ENCODE data around the gene COX15. TPM values are rescaled to one million over a fixed set of nuclear protein-coding genes. Genes with fewer than 3 reads are reported as not detected.
"Not testable (repeated sequence)": the region's sequence is repeated elsewhere in the genome, so short reads cannot be mapped to it uniquely, and the experiment has no call there.

Gene COX15
- total RNA-seq, 2 experiments from 2014 or later, result 36.1 to 39.3 TPM

- no peak overlapping the region for H3K4me3 Mint-ChIP-seq
- H3K27me3 Mint-ChIP-seq (ENCODE audit: low read depth), result no peaks in the 10 kb centered on the region
- no peak overlapping the region for H3K27ac Mint-ChIP-seq
- H3K9me3 Mint-ChIP-seq (ENCODE audit: insufficient read depth), result peaks cover 24% of the 10 kb centered on the region
- DNase-seq (no peak), ATAC-seq (no peak)
- POLR2A ChIA-PET, result interaction anchor here (1.9 kb wide), 1 partner anchor 8 kb away, joined by 9 read pairs; the partner anchor contains the start of genes COX15 and CUTC
- H3K36me3 Mint-ChIP-seq (ENCODE audit: low read depth), result peaks cover 79% of the 10 kb centered on the region
- CTCF ChIA-PET, result interaction anchor here (2.6 kb wide), 1 partner anchor 8 kb away, joined by 15 read pairs; the partner anchor contains the start of genes COX15 and CUTC
- H3K4me1 Mint-ChIP-seq (ENCODE audit: low read depth), result peaks cover 9% of the 10 kb centered on the region
Measured at GRCh38 chr10:99740260-99740659, 8.3 kb upstream of the COX15 start.

- peaks cover 42% of the 10 kb centered on the region for H3K36me3 Mint-ChIP-seq (ENCODE audit: low read depth)
- DNase-seq; POLR2A ChIA-PET; ATAC-seq; H3K4me3 Mint-ChIP-seq; H3K27me3 Mint-ChIP-seq (ENCODE audit: low read depth); H3K27ac Mint-ChIP-seq; H3K9me3 Mint-ChIP-seq (ENCODE audit: insufficient read depth): not testable (repeated sequence)
- CTCF ChIA-PET, result interaction anchor here (1.7 kb wide), 1 partner anchor 298 kb away, joined by 5 read pairs; no protein-coding TSS in a partner anchor
- H3K4me1 Mint-ChIP-seq (ENCODE audit: low read depth), result peaks cover 29% of the 10 kb centered on the region
Measured at GRCh38 chr10:99734111-99734510, 2.2 kb upstream of the COX15 start.

GRCh38 chr10:99733366-99733765 lies 1.4 kb upstream of the COX15 start:
- DNase-seq (no peak), ATAC-seq (no peak)
- Mint-ChIP-seq H3K27ac (peak overlapping the region; percentile 25), H3K4me1 (ENCODE audit: low read depth) (peaks cover 29% of the 10 kb centered on the region), H3K36me3 (ENCODE audit: low read depth) (peaks cover 39% of the 10 kb centered on the region), H3K4me3 (peak overlapping the region; percentile 66), H3K9me3 (ENCODE audit: insufficient read depth) (peaks cover under 1% of the 10 kb centered on the region), H3K27me3 (ENCODE audit: low read depth) (no peaks in the 10 kb centered on the region)
- ChIA-PET POLR2A (interaction anchor here (3.4 kb wide), 1 partner anchor 114 kb away, joined by 16 read pairs; the partner anchor contains the start of gene SLC25A28), CTCF (interaction anchor here (0.9 to 2.8 kb wide), 11 partner anchors 8 to 313 kb away, joined by 3 to 15 read pairs (median 5); partner anchors contain the start of gene ENTPD7)

- no peaks in the 10 kb centered on the region for H3K27me3 Mint-ChIP-seq (ENCODE audit: low read depth)
- H3K4me3 Mint-ChIP-seq, result peak overlapping the region; percentile 100
- ChIA-PET CTCF (interaction anchor here (0.7 to 2.8 kb wide), 12 partner anchors 10 to 278 kb away, joined by 3 to 15 read pairs (median 4); partner anchors contain the start of genes DNMBP and ENTPD7), POLR2A (interaction anchor here (0.7 to 3.4 kb wide), 9 partner anchors 9 to 437 kb away, joined by 3 to 16 read pairs (median 4); partner anchors contain the start of genes DNMBP, ENTPD7 and SLC25A28)
- H3K36me3 Mint-ChIP-seq (ENCODE audit: low read depth), result peaks cover 36% of the 10 kb centered on the region
- DNase-seq (no peak), ATAC-seq (no peak)
- peak overlapping the region; percentile 99 for H3K27ac Mint-ChIP-seq
- peaks cover 26% of the 10 kb centered on the region for H3K4me1 Mint-ChIP-seq (ENCODE audit: low read depth)
- no peaks in the 10 kb centered on the region for H3K9me3 Mint-ChIP-seq (ENCODE audit: insufficient read depth)
Measured at GRCh38 chr10:99731306-99732032, 458 bp downstream of the COX15 start.

- CTCF ChIA-PET, result interaction anchor here (0.7 to 1.5 kb wide), 2 partner anchors 12 to 116 kb away, joined by 3 to 4 read pairs; no protein-coding TSS in a partner anchor
Measured at GRCh38 chr10:99730026-99730425, 1.9 kb downstream of the COX15 start.

GRCh38 chr10:99720387-99720786 lies 11.5 kb downstream of the COX15 start:
- Mint-ChIP-seq H3K9me3 (ENCODE audit: insufficient read depth) (no peaks in the 10 kb centered on the region), H3K27ac (no peak overlapping the region), H3K4me3 (no peak overlapping the region), H3K36me3 (ENCODE audit: low read depth) (peaks cover 53% of the 10 kb centered on the region), H3K27me3 (ENCODE audit: low read depth) (no peaks in the 10 kb centered on the region), H3K4me1 (ENCODE audit: low read depth) (no peaks in the 10 kb centered on the region)
- CTCF ChIA-PET, result interaction anchor here (1.2 kb wide), 1 partner anchor 16 kb away, joined by 3 read pairs; no protein-coding TSS in a partner anchor
- DNase-seq (no peak), ATAC-seq (no peak)
- POLR2A ChIA-PET, result interaction anchor here (1.0 kb wide), 1 partner anchor 12 kb away, joined by 3 read pairs; no protein-coding TSS in a partner anchor

More at GRCh38 chr10:99730026-99730425, 1.9 kb downstream of the COX15 start:
- POLR2A ChIA-PET, result interaction anchor here (3.4 kb wide), 1 partner anchor 110 kb away, joined by 16 read pairs; the partner anchor contains the start of gene SLC25A28
- H3K36me3 Mint-ChIP-seq (ENCODE audit: low read depth), result peaks cover 36% of the 10 kb centered on the region
- H3K27me3 Mint-ChIP-seq (ENCODE audit: low read depth), result no peaks in the 10 kb centered on the region
- DNase-seq (no peak), ATAC-seq (no peak)
- H3K4me1 Mint-ChIP-seq (ENCODE audit: low read depth), result peaks cover 22% of the 10 kb centered on the region
- no peaks in the 10 kb centered on the region for H3K9me3 Mint-ChIP-seq (ENCODE audit: insufficient read depth)
- no peak overlapping the region for H3K27ac Mint-ChIP-seq
- H3K4me3 Mint-ChIP-seq, result no peak overlapping the region

- POLR2A ChIA-PET, result no interaction called here
- no peak overlapping the region for H3K4me3 Mint-ChIP-seq
Measured at GRCh38 chr10:99714446-99714845, 17.5 kb downstream of the COX15 start.

GRCh38 chr10:99711129-99711719 lies 20.7 kb downstream of the COX15 start:
- Mint-ChIP-seq H3K27me3 (ENCODE audit: low read depth) (no peaks in the 10 kb centered on the region), H3K9me3 (ENCODE audit: insufficient read depth) (no peaks in the 10 kb centered on the region), H3K4me1 (ENCODE audit: low read depth) (no peaks in the 10 kb centered on the region), H3K27ac (no peak overlapping the region), H3K4me3 (no peak overlapping the region), H3K36me3 (ENCODE audit: low read depth) (peaks cover 29% of the 10 kb centered on the region)
- DNase-seq (peak; percentile 61), ATAC-seq (peak; percentile 72)
- CTCF ChIA-PET, result interaction anchor here (0.6 to 2.4 kb wide), 15 partner anchors 11 to 317 kb away, joined by 3 to 9 read pairs (median 3); no protein-coding TSS in a partner anchor
- POLR2A ChIA-PET, result no interaction called here

More at GRCh38 chr10:99714446-99714845, 17.5 kb downstream of the COX15 start:
- Mint-ChIP-seq H3K4me1 (ENCODE audit: low read depth) (no peaks in the 10 kb centered on the region), H3K9me3 (ENCODE audit: insufficient read depth) (no peaks in the 10 kb centered on the region), H3K36me3 (ENCODE audit: low read depth) (peaks cover 44% of the 10 kb centered on the region), H3K27ac (no peak overlapping the region), H3K27me3 (ENCODE audit: low read depth) (no peaks in the 10 kb centered on the region)
- CTCF ChIA-PET, result no interaction called here
- DNase-seq (no peak), ATAC-seq (no peak)

- H3K9me3 Mint-ChIP-seq (ENCODE audit: insufficient read depth), result no peaks in the 10 kb centered on the region
- POLR2A ChIA-PET, result no interaction called here
- ATAC-seq, result no peak
- H3K27me3 Mint-ChIP-seq (ENCODE audit: low read depth), result no peaks in the 10 kb centered on the region
- H3K4me3 Mint-ChIP-seq, result no peak overlapping the region
- DNase-seq, result no peak
- H3K36me3 Mint-ChIP-seq (ENCODE audit: low read depth), result peaks cover 27% of the 10 kb centered on the region
- H3K4me1 Mint-ChIP-seq (ENCODE audit: low read depth), result no peaks in the 10 kb centered on the region
- H3K27ac Mint-ChIP-seq, result no peak overlapping the region
- CTCF ChIA-PET, result interaction anchor here (0.9 to 2.4 kb wide), 8 partner anchors 10 to 317 kb away, joined by 3 to 8 read pairs (median 3); no protein-coding TSS in a partner anchor
Measured at GRCh38 chr10:99709480-99710229, 22.3 kb downstream of the COX15 start.

GRCh38 chr10:99708428-99709012 lies 23.4 kb downstream of the COX15 start:
- ATAC-seq (no peak), DNase-seq (no peak)
- POLR2A ChIA-PET, result no interaction called here
- H3K4me1 Mint-ChIP-seq (ENCODE audit: low read depth), result no peaks in the 10 kb centered on the region
- H3K4me3 Mint-ChIP-seq, result no peak overlapping the region
- H3K9me3 Mint-ChIP-seq (ENCODE audit: insufficient read depth), result no peaks in the 10 kb centered on the region
- H3K27ac Mint-ChIP-seq, result no peak overlapping the region
- no peaks in the 10 kb centered on the region for H3K27me3 Mint-ChIP-seq (ENCODE audit: low read depth)
- CTCF ChIA-PET, result interaction anchor here (0.6 to 2.4 kb wide), 7 partner anchors 9 to 273 kb away, joined by 3 to 6 read pairs (median 4); partner anchors contain the start of genes COX15 and CUTC
- H3K36me3 Mint-ChIP-seq (ENCODE audit: low read depth), result peaks cover 21% of the 10 kb centered on the region

GRCh38 chr10:99700649-99701048 lies 31.3 kb downstream of the COX15 start:
- Mint-ChIP-seq H3K4me1 (ENCODE audit: low read depth) (no peaks in the 10 kb centered on the region), H3K9me3 (ENCODE audit: insufficient read depth) (no peaks in the 10 kb centered on the region), H3K27me3 (ENCODE audit: low read depth) (no peaks in the 10 kb centered on the region), H3K36me3 (ENCODE audit: low read depth) (peaks cover 24% of the 10 kb centered on the region), H3K27ac (no peak overlapping the region), H3K4me3 (no peak overlapping the region)
- ChIA-PET CTCF (interaction anchor here (1.5 kb wide), 1 partner anchor 20 kb away, joined by 4 read pairs; no protein-coding TSS in a partner anchor), POLR2A (no interaction called here)
- no peak for ATAC-seq
- no peak for DNase-seq

Data from activated CD8-positive, alpha-beta T cell treated with anti-CD3 and anti-CD28 coated beads, Interleukin-2, amount 10 ng/mL, durations not matched to agents 7 days and 5 days (primary cell).